IPS DF 4.7 (cell line): ENCODE measurements around the gene ETAA1.

Experiments used
- DNase-seq: peaks from one replicate; pipeline ENCODE4 v3.0.0-alpha.2; 2013; ENCODE audit warnings: low spot score; ENCODE audit errors: extremely low read depth

ETAA1 gene

DNA sequence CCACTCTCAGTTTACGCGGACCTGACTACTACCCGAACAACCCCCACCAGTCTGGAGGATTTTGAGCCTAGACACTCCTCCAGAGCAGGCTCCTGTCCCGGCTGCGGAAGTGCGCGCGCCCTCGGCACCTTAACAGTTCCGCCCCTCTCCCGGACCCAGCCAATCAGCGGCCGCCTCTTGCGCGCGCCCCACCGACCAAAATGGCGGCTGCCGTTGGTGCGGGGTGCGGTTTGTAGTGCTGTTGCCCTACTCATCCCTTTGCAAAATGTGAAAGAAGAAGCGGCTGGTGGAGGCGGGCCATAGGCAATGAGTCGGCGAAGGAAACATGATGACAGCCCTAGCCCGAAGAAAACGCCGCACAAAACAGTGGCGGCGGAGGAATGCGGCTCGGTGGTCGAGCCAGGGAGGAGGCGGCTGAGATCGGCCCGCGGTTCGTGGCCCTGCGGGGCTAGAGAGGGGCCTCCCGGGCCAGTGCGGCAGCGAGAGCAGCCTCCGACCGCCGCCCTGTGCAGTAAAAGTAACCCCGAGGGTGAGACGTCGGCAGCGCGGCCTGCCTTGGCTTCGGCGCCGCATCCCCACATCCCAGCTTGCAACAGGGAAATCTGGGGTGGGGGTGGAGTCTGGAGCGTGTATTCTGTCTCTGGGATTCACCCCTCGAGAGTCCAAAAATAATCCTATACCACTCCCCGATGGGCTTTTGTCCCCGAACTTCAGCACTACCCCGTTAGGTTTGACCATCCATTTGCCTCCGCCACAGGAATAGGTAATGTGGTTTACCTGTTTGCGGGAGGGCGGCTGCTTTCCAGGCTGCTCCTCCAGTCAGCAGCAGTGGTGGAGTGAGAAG is at the start of gene ETAA1:
Gene ETAA1 (plus strand): TSS at position 191 of the 844 bp plus-strand sequence. CDS start 116 bp downstream, at position 307.
- DNase-seq: peak; percentile 44

DNA sequence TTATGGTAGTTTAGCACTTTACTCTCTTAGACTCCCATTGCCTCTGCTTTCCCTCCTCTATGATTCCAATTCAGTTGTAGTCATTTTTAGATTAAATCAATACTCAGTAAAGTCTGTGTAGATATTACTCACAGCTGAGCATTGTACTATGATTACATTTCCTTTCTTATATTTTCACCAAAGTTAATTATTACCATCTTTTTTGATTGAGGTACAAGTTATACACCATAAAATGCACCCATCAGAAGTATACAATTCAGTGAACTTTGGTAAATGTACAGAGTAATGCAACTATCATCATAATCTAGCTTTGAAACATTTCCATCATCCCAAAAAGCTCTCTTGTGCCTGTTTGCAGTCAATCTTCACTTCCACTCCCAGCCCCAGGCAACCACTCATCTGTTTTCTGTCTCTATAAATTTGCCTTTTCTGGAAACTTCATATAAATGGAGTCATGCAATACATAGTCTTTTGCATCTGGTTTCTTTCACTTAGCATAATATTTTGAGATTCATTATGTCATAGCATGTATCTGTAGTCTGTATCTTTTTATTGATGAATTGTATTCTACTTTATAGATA is 30.2 kb upstream of the ETAA1 start:
- no peak for DNase-seq

DNA sequence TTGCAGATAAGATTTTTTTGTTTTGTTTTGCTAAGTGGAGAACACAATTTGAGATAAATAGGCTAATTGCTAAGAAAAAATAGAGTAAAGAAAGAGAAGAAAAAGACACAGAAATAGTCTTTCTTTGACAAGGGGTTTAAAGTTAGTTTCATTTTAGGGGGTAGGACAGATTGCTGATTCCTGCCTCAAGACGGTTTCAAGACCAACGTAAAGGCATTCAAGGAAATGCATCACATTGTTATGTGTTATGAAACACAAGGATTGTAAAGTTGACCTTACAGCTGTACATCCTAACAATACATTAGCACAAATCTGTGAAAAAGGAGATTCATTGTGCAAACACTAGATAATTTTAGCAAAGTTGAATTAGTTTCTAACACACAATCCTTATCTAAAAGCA is 22.7 kb upstream of the ETAA1 start:
- no peak for DNase-seq

DNA sequence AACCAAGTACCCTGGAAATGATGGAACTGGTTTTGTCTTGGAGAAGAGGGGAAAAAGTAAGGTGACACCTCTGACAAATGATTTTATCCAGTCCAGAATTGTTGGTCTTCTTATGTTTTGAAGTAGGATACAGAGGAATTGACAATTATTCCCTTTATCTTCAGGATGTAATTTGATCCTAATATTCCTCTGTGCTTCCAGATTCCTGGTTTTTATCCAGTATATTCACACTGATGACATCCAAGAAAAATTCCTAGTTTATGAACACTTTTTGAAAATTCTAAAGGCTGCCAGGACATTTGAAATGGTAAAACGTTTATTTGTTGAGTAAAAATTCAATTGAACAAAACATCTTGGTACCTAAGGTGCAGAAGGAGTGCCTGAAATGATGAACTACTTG is 22.2 kb upstream of the ETAA1 start:
- no peak for DNase-seq

DNA sequence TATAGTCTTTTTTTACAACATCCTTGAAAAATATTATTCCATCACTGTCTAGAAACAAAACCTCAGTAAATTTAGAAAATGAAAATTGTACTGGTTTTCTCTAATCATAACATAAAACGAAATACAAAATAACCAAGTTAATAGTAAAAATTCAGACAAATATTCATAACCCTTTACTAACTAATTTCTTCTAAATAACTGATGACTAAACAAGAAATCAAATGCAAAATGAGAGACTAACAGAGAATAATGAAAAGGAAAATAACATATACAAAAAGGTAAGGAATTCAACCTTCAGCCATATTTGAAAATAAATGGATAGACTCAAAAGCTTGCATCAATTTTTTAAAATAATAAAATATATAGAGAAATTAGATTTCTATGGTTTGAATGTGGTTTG is 18.6 kb upstream of the ETAA1 start:
- DNase-seq: no peak

DNA sequence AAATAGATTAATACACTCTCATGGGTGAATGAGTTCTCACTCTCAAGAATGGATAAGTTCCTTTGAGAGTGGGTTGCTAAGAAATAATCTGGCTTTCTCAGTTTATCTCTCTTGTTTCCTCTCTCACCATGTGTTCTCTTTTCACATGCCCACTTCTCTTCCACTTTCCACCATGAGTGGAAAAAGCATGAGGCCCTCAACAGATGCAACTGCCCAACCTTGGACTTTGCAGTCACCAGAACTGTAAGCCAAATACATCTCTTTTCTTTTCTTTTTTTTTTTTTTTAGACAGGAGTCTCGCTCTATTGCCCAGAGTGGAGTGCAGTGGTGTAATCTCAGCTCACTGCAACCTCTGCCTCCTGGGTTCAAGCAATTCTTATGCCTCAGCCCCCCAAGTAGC is 18.1 kb upstream of the ETAA1 start:
- no peak for DNase-seq

DNA sequence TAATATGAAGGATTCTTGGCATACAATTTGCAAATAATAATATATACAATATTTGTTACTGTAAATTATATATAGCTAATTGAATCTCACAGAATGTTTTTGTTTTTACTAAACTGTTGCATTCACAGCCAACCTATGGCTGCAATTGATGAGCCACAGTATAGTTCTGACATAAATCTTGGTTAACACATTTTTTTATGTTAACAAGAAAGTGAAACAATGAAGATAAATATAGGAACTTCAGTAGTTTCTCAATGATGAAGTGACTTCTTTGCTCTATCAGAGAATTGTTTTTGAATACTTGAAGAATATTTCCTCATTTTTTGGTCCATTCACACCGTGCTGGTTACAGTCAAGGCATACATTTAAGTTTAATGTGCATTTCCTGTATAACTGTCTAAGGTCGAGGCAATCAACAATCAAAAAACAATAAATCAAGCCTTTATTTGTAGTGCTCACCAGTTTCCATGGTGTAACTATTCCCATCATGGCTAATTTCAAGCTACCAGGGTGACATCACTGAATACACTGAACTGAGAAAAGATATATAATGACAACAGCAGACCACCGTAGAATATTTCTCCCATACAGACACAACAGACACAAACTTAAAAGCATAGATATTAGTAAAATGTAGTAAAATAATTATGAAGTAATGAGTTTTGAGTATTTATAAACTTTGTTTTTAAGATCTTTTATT is 12.9 kb upstream of the ETAA1 start:
- DNase-seq: no peak

DNA sequence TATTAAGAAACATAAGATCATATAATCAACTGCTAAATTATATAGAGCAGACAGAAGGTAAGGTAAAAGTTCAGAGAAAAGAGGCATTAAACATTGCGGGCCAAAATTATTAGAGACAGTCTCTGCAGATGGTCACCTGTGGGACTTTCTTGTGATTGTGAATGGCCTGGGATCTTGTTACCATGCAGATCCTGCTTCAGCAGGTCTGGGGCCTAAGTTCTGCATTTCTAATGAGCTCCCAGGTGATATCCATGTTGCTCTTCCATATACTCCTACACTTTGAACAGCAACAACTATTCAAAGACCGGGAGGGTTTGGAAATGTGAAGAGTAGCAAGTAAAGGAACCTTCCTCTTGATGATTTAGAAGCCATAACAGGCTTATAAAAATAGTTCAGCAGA is 8.5 kb upstream of the ETAA1 start:
- DNase-seq: no peak

DNA sequence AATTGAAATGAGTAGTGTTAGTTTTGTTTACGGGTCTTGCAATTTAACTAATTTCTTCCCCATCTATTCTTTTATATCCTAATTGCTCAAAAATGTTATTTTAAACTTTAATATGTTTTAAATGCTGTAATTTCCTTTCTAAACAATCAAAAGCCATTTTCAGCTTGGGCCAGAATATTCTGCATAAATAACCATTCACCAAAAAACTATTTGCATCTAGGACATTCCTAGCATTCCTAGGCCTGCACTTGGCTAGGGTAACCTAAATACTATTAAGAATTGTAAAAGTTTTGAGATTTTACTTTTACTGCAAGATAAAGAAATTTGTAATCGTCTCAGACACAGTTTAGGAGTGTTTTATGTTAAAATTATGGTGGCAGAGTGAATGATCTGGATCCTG is 7.8 kb upstream of the ETAA1 start:
- no peak for DNase-seq

DNA sequence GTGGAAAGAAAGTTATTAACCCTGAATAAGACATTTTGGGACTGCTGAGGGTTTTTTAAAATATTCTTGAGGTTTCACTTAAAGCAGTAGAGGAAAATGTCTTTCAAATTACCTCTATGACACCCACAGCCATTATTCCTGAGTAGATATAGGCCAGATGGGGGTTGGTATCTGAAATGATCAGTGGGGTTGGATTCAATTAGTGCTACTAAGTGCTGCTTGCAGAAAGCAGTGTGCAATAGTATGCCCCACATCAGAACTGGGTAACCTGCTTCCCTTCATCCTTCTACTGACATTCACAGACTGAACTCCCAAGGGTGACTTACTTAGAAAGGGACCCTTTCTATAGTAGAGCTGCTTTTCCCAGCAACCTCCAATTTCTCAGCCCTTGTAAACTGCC is 7.3 kb upstream of the ETAA1 start:
- no peak for DNase-seq

DNA sequence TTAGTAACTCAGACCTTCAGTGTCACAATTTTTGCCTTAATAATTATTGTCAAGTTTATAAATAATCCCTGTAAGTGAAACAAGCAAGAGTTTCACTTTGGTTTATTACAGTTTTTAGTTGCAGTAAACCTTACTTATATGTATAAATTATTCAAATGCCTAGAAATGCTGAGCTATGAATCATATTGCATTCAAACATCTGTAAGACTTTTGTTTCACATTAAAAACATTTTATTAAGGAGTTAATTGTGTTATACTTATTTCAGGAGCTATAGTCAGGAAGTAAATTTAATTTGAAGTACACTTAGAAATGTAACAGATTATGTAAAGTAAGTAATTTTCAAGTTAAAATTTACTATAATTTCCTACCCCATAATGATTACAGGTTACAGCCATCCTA is 3.9 kb upstream of the ETAA1 start:
- no peak for DNase-seq

DNA sequence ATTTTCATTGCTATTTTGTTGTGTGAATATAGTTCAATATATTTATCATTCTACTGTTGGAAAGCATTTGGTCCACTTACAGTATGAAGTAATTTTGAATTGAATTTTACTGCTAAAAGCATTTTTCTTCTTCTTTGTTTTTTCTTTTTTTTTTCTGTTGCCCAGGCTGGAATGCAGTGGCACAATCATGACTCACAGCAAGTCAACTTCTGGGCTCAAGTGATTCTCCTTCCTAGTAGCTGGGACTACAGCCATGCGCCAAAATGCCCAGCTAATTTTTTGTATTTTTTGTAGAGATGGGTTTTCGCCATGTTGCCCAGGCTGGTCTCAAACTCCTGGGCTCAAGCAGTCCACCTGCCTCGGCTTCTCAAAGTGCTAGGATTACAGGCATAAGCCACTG is 2.4 kb upstream of the ETAA1 start:
- no peak for DNase-seq

DNA sequence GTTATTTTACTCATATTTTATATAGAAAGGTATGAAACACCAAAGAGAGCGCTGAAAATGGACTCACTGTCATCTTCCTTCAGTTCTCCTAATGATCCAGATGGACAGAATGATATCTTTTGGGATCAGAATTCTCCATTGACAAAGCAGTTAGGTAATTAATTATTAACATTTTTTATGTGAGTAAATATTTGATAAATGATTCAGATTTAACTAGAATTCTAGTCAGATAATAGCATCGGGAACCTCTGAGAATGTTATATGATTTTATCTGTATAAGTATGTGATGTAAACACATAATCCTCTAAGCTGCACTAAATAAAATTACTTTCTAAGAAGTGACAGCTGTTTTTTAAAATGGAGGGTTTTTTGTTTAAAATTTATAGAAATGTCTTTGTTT is 2.0 kb downstream of the ETAA1 start:
- DNase-seq: no peak

DNA sequence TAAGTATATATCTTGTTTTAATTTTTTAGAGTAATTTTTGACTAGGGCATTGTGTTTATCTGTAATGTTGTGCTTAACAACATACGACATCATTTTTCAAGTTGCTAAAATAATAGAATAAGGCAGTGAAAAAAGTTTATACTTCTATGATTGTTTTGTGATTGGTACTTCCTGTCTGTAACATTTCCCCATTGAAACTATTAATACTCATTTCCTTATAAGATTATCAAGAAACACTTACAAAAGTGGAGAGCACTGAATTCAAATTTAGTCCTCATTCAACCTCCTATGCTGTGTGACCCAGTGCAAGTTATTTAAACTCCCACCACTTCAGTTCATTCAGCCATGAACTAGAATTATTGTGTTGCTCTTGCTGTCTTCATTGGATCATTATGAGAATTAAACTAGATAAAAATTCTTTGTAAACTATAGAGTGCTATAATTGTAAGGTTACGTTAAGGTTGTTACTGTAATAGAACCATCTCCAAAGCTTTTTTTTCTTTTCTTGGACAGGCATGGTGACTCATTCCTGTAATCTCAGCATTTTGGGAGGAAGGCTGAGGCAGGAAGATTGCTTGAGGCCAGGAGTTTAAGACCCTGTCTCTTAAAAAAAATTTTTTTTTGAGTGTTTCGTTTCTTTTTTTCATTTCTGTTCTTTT is 2.8 kb downstream of the ETAA1 start:
- no peak for DNase-seq

DNA sequence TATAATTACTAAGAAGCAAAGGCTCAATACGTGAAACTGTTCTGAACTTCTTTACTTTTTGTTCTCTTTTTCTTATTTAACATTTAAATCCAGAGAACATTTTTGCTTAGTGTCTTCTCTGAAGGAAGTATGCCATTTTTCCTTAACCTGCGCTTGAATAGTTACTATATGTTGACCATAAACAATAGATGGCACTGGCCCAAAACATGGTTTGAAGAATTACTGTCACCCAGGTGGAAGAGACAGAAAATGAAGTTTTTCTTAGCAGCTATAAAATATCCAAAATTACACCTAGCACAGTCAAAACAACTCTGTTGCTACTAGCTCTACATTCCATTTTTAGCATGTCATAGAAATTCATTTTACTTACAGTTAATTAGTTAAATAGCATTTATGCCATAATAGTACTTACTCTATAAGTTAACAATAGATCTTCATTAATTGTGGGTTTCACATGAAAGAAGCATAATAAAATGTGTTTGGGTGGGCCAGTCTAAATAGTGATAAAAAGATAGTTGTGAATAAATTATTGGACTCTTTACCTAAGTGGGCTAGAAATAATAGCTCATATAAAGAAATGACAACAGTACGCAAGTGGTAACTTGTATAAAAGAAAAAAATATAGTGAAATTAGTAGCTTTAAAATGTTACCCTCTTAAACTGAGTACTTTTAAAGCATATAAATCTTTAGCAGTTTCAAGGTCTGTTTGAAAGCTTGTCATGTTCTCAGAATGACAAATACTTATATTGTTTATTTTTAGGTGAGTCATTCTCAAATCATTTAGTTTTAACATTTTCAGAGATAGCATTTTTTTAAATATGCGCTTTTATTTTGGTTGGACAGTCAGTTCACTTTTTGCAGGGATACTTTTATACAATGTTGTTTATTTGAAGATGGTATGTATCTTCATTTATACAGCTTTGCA is 3.7 kb downstream of the ETAA1 start:
- no peak for DNase-seq

DNA sequence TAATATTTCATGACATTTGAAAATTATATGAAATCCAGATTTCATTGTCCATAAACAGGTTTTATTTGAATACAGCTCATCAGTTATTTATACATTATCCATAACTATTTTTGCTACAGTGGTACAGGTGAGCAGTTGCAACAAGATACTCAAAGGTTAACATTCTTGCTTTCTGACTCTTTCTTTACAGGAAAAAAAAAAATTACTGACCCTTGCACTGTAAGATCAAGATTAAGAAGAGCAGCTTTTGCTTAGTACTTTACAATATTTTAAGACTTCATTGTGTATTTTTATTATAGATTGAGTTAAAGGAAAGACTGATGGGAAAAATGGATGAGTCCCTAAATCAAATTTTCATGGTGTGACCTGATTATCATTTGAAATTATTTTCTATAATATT is 11.2 kb downstream of the ETAA1 start:
- DNase-seq: no peak

DNA sequence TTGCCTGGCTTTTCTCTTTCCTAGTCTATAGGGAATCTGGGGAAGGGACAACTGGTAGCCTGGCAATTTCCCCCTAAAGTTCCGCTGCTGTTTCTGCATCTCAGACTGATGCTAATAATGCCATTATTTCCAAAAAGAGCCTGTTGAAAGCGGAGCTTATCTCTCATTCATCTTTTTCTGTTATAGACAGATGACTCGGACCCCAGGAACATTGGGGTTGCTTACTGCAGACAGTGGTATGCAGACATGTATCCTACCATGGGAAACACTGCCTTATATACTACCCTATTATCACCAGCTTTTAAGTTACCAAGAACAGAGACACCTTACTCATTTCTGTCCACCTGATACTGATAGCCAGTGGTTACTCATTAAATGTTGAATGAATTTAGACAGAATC is 15.3 kb downstream of the ETAA1 start:
- DNase-seq: no peak

DNA sequence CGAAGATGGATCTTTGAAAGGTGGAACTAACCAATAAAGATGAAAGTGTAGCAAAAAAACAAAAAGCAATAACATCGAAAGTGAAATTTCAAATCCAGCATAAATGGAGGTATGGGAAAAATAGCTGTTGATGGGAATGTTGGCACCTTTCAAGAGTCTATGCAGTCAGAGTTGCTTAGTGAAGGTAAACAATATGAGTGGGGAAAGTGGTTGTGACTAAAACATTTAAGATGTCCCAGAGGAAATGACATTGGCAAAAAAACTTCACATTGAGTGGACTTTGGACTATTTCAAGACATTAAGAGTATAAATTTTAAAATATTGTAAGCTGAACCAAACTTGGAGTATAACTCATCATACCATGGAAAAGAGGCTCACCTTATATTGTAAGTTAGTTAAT is 17.7 kb downstream of the ETAA1 start:
- DNase-seq: no peak

DNA sequence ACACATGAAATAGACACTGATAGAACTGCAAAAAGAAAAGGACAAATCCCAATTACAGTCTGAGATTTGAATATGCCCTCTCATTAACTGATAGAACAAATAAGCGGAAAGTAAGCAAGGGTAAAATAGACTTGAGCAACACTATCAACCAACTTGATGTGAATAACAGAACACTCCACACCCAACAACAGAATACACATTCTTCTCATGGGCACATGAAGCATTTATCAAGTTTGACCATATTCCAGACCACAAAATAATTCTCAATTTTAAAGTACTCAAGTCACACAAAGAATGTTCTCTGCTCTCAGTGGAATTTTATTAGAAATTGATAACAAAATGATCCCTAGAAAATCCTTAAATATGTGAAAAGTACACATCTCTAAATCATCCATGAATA is 19.0 kb downstream of the ETAA1 start:
- no peak for DNase-seq

DNA sequence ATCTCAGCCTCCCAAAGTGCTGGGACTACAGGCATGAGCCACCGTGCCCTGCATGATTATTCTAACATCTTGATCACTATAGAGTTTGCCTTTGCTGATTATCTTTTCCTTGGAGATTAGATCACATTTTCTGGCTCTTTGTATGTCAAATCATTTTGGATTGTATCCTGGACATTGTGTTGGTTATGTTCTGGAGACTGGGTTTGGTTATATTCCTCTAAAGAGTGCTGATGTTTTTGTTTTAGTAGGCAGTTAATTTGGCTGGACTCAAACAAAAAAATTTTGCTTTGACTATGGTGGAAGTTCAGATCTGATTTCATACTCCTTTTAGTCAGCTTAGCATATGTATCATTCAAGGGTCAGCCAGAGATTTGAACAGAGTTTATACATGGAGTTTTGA is 26.4 kb downstream of the ETAA1 start:
- DNase-seq: no peak

DNA sequence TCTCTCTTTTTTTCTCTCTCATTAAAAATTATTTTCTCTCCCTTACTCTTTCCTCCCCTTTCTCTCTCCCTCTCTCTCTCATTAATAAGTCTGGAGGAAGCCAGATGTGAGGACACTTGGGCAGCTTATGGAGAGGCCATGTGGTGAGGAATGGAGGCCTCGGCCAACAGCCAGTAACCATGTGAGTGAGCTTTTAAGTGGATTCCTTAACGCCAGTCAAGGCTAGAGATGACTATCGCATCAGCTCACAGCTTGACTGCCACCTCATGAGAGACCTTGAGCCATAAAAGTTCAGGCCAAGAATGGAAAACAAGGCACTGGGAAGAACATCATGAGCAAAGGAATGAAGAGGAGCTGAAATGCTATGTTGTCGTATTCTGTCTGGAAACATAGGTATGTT is 39.1 kb downstream of the ETAA1 start:
- DNase-seq: no peak
